CD4-positive, alpha-beta T cell treated with Interleukin-4 for 4 hours (primary cell): ENCODE measurements around the gene AP4S1.
"Not testable (repeated sequence)": the region's sequence is repeated elsewhere in the genome, so short reads cannot be mapped to it uniquely, and the experiment has no call there.

ENCODE experiments used
- DNase-seq: peaks from one replicate; pipeline ENCODE4 v3.0.0-alpha.2; 2020

AP4S1 gene

DNA sequence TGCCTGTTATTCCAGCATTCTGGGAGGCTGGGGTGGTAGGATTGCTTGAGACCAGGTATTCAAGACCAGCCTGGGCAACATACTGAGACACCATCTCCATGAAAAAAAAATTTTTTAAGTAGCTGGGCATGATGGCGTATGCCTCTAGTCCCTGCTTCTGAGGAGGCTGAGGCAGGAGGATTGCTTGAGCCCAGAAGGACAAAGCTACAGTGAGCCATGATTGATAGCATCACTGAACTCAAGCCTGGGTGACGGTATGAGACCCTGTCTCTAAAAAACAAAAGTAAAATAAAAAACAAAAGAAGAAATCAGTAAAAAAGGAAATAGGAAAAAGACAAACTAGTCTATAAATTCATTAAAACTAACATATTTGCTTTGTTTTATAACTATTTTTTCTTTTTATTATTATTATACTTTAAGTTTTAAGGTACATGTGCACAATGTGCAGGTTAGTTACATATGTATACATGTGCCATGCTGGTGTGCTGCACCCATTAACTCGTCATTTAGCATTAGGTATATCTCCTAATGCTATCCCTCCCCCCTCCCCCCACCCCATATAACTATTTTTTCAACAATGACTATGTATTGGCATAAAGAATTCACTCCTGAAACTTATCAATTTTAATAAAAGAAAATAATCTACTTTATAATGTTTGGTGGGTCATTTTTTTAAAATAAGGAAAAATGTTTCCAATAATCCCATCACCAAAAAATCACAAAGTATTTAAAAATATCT is 15.4 kb upstream of the AP4S1 start:
- no peak for DNase-seq

DNA sequence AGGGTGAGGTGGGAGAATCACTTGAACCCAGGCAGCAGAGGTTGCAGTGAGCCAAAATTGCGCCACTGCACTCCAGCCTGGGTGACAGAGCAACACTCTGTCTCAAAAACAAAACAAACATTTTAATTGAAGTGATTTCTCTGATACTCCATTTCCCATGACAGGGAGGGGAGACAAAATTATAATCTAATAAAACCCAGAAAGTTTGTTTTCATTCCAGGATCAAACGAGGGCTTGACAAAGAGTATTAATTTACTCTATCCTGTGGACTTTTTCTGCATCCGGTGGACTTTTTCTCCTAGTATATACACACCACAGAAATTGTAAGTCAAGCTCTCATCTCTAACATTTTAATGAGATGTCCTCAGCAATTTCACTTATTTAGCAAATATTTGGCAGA is 14.5 kb upstream of the AP4S1 start:
- no peak for DNase-seq

DNA sequence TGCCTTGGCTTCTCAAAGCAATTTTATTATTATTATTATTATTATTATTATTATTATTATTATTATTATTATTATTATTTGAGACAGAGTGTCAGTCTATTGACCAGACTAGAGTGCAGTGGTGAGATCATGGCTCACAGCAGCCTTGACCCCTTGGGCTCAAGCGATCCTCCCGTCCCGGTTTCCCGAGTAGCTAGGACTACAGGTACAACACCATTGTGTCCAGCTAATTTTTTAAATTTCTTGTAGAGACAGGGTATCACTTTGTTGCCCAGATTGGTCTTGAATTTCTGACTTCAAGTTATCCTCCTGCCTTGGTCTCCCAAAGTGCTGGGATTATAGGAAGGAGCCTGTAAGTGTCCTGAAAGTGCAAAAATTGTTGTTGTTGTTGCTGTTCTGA is 11.6 kb upstream of the AP4S1 start:
- DNase-seq = no peak

DNA sequence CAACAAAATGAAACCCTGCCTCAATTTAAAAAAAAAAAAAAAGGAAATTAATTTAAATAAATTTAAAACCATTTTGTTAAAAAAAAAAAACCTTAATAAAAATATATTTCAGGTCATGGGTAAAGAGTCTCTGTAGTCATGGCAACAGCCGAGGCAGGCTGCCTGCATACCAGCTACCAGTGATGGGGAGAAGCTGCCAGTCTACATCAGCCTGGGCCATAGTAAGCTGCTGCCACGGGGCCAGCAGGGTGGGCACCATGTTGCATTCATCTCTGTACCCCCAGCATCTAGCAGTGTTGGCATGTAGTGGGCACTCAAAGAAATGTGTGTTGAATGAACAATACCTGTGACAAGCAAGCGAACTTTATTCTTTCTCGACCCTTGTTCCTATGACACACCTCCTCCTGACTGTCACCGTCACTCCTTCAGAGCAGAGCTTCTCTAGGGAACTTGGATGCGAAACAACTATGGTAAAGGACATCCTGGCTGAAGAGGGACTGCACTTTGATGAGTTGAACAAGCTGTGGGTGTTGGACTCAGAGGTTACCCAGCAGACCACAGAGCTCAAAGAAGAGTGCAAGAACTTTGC is 7.3 kb upstream of the AP4S1 start:
- DNase-seq = no peak

DNA sequence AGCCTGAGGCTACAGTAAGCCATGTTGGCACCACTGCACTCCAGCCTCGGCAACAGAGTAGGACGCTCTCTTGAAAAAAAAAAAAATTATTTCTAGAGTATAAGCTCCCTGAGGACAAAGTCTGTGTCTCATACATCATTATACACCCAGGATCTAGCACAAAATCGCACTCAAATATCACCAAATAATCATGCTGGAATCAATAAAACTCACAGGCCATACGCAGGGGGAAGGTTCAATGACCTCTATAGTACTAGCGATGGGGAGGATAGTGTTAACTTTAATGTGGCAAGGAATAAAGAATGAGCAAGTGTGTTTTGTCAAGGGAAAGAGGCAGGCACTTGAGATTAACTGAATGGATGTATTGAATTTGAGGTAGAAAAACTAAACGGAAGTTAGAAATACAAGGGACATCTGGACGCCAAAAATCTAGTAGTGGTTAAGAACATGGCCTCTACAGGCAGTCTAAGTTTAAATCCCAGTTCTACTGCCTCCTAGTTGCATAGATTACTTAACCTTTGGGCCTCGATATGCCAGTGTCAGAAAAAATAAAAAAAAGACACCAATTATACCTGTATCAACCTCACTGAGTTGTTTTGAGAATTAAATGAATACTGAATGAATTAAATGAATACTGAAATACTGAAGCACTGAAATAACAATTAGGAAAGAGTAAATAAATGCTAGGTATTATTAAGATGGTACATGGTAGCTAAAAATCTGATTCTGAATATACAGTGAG is 4.4 kb upstream of the AP4S1 start:
- no peak for DNase-seq

DNA sequence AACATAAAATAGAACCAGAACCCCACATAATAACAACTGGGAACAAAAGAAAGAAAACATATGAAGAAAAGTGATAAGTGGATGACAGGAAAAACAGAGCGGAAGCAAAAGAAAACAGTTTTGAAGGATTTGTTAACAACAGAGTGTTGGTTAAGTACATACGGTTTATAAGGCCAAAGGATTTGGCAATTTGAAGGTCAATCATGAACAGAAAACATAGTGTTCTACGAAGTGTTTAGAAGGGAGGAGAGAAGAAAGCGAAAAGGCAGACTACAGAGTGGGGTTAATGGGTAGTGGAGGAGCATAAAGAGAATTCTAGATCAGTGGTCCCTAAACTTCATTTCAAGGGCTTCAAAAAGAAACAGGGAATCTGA is 3.9 kb upstream of the AP4S1 start:
- DNase-seq = no peak

DNA sequence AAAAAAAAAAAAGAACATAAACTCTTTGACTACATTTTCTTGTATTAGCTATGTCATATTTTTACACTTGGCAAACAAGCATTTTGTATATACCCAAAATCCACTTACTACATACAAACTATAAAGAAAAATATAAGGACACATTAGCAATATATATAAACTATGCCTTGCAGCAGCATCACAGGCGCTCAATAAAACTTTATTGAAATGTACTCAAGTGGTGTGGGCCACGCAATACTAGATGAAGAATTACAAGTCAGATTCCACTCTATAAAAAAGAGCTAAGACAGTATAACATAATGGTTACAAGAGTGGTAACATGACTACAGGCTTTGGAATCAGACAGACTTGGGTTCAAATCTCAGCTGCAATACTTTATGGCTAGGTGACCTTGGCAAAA is 3.1 kb upstream of the AP4S1 start:
- DNase-seq = no peak

DNA sequence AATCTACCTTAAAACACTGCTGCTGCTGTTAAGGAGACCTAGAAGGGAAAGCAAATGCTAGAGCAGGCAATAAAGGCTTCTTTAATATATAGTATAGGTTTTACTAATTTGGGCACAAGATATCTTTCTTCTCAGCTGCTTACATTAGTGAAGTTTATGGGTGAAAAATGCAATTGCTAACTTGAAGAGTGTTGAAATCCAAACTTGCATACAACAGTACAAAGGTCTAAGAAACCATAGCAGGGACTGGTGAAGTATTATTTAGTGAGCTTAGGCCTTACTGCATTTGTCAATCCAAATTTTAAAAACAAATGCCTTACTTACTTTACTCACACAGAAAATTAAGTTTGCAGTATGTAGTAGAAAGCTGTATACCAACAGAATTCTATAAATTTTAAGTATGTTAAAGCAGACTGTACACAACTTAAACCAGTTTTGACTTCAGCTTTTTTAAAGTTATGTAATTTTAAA is 1.4 kb upstream of the AP4S1 start:
- no peak for DNase-seq

DNA sequence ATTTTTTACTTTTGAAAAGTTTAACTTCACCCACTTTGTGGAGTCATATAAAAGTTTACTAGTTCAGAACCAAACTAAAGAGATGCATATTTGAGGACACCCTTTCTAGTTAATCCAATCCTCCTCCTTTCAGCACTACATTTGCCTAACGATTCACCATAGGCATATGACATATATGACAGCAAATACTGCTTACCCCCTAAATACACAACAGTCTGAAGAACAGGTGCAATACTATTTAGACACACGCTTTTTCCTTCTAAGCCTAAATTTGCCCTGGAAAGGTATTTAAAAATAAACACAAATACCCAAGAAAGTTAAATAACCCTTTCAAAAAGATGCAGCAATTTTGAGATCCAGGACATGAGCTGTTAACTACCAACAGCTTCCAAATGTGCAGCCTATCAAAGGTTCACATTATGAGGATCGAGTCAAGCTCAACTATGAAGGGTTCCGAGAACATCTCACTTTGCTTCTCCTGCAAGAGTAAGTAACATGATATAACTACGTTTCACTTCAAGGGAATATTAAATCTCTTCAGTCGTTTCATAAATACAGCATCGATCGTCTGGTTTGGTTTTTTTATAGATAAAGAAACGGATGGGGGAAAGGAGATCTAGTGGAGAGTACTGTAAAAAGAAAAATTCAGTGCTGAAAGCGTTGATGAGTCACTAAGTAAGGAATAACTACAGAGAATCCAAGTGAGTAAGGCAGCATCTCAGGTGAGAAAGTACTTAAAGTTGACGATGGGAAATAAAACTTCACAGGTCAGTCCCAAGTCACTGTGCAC is 677 bp upstream of the AP4S1 start:
- DNase-seq = peak; percentile 34

DNA sequence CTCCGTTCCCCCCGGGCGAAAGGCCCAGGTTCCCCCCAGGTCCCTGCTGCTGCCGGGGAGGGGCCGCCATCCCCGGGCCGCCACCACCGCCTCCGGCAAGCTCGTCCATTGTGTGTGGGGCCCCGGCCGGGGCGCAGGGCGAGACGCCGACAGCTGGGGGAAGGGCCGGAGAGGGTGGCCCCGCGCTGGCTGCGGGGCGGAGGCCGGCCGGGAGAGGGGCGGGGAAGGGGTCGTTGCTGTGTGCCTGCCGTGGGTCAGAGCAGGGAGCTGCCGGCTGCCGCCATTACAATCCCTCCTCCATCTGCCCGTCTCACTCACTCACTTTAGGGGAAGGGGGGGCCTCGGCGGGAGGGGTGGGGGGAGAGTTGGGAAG is 614 bp downstream of the AP4S1 start, which contains the start of gene STRN3:
TSS of gene STRN3 (minus strand) at position 303 of the 373 bp plus-strand sequence. CDS start at position 109, 194 bp downstream.
- DNase-seq = no peak

DNA sequence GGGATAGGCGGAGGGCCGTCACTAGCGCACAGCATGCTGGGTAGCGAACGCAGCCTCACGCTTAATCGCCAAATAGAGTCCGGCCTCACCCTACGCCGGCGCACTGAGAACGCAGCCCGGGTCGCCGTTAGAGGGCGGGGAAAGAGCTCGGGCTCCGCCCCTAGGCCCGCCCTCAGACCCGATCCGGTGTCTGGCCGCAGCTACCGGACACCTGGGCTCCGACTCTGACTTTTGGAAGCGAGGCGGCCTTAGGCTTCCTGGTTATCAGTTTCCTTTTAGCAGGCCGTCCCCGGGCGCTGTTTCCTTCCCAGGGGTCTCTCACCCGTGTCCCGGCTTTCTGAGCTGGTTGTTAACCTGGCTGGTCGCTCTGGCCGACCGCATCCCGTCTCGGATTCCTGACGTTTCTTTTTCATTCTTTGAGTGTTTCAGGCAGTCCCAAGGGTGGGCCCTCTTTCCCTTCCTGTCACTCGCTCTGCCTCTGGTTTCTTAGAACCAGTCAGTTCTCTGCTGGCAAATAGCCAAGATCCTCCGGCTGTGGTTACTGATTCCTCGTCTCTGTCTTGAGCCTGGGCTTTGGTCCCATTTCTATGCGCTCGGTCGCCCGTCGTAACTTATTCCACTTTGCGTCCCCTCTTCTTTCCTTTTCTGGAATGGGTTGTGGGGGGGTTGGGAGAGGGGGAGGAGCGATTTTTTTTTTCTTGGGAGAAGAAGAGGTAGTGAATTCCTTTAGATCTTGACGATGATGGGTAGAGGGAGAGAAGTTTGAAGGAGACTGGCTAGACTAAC is 1.2 kb downstream of the AP4S1 start:
- peak; percentile 91 for DNase-seq

DNA sequence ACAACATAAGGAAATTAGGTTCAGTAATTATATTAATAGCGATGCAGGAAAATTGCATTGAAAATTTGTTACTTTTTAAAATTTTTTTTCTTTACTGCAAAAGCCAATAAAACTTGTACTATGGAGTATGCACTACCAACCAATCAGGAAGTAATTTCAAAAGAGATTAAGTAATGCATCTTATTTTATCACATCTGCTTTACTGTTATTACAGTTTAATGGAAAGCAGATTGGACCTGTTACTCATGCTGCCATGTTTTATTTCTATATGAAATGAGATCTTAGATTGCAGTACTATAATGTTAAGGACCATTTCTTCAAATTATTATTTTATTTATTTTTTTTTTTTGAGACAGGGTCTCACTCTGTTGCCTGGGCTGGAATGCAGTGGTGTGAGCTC is 2.4 kb downstream of the AP4S1 start:
- DNase-seq = no peak

DNA sequence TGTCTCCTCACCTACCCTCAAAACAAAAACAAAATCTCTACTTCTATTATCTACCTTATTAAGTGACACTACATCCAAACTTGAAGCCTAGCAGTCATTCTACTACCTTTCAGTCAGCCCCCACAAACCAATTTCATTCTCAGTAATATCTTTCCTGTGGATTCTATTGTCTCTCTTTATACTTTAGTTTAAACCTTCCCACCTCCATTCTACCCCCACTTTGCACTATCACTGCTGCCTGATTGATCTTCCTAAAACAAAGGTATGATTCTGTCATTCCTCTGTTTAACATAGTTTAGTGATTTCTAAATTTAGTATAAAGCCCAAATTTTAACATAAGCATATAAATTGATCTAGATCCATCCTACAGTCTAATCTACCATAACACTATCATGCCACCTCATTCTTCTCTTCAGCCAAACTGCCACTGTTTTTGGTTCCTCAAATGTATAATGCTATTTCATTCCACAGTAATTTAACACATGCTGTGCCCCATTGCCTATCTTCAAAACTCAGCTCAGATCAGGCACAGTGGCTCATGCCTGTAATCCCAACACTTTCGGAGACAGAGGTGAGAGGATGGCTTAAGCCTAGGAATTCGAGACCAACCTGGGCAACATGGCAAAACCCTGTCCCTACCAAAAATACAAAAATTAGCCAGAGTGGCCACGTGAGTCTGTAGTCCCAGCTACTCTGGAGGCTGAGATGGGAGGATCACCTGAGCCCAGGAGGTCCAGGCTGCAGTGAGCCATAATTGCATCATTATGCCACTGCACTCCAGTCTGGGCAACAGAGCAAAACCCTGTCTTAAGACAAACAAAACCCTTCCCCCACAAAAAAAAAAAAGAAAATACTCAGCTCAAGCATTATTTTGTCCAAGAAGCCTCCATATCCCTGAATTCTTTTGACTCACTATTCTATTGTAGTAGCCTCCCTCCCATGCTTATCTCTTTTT is 3.8 kb downstream of the AP4S1 start:
- no peak for DNase-seq

DNA sequence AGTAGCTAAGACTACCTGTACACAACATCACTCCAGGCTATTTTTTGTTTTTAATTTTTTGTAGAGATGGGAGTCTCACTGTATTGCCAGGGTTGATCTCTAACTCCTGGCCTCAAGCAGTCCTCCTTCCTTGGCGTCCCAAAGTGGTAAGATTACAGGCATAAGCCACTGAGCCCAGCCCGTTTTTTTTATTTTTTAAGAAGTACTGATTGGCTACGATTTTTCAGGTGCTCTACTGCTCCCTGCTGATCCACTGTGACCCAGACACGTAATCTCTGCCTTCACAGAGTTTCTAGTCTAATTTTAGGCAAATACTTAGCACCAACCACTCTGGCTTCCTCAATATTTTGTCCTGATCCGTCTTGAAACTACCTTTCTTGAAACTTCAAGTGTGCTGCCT is 5.0 kb downstream of the AP4S1 start:
- DNase-seq = no peak

DNA sequence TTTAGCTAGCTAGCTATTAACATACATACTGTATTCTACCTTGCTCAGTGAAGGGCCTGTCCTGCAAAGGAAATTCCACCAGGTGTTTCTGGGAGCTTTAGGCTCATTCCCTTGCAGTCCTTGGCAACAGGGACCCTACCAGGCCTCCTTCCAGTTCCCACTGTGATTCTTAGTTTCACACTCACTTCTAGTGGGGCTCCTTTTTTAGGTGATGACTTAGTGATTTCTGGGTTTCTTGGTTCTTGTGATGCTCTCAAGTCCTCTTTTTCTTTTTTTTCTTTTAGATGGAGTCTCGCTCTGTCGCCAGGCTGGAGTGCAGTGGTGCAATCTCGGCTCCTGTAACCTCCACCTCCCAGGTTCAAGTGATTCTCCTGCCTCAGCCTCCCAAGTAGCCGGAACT is 11.1 kb downstream of the AP4S1 start:
- no peak for DNase-seq

DNA sequence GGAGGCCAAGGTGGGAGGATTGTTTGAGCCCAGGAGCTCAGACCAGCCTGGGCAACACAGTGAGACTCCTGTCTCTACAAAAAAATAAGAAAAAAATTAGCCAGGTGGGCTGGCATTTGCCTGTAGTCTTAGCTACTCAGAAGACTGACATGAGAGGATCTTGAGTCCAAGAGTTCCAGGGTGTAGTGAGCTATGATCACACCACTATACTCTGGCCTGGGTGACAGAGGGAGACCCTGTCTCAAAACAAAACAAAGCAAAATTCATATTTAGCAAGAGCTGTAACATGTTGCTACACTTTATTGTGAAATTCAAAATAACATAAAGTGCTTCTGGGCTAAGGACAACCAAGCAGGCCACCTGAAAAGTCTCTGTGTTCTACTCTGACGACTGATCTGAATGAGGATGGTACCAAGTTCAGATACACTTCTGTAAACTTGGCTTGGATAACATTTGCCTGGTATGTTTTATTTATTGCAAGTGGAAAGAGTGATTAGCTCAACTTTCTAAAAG is 12.3 kb downstream of the AP4S1 start:
- DNase-seq = no peak

DNA sequence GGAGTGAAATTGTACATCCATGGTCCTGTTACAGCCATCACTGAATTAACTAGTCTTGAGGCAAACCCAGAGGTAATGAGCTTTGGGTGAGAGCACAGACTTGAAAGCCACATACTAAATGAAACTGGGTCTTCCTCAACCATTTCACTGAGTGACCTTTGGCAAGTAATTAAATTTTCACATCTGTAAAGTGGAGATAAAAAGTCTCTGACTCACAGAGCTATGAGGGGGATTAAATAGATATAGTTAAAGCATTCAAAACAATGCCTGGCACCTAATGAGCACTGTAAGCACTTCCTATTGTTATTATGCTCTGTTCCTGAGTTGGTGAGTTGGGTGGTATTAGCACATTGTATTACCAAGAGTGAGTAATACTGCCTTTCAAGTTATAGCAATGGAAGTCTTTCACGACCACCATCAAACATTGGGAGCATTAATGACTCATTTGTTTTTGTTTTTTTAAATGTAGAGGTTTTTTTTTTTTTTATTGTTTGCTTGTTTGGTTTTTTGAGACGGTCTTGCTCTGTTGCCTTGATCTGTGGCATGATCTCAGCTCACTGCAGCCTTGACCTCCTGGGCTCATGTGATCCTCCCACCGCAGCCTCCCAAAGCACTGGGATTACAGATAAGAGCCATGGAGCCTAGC is 13.2 kb downstream of the AP4S1 start:
- no peak for DNase-seq

DNA sequence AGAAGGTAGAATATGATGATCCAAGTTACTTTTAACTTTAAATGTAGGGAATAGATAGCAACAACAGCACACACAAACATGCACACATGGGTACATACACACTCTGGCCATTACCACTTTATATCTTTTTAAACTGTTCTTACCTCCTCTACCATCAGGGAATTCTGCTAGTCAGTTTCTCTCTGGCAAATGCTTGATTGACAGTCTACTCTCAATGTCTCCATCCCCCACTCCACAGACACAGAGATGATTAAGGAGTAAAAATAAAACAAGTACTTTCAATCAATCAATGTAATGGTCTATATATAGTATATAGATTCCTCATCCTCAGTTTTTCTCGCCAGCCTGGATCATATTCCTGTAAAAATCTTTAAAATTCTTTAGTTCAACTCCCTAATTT is 16.9 kb downstream of the AP4S1 start:
- no peak for DNase-seq

DNA sequence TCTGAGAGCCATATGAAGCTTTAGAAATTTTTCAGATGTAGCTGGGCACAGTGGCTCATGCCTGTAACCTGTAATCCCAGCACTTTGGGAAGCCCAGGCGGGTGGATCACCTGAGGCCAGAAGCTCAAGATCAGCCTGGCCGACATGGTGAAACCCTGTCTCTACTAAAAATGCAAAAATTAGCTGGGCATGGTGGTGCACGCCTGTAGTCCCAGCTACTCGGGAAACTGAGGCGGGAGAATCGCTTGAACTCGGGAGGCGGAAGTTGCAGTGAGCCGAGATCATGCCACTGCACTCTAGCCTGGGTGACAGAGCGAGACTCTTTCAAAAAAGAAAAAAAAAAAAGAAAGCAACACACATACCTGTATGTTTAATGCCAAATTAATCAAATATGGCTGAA is 17.4 kb downstream of the AP4S1 start:
- not testable (repeated sequence) for DNase-seq

DNA sequence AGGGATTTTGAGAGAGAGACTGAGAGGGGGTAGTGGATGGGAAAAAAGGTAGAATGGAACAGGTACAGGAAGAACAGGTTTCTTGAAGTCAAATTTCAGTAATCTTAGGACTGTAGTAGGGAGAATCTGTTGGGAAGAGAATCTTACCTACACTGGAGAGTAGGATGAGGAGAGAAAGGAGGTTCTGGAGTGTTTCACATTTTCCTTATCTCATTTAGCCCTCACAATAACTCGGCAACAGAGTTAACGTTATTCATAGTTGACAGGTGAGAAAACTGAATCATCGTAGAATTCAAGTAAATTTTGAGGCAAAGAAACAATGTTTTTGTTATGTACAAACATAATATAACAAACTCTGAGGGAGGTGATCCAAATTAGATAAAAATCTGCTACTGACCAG is 17.9 kb downstream of the AP4S1 start:
- no peak for DNase-seq
